ENCODE measurements around the gene FAM210B.
"Not testable (repeated sequence)": the region's sequence is repeated elsewhere in the genome, so short reads cannot be mapped to it uniquely, and the experiment has no call there.

FAM210B gene

GRCh38 chr20:56395166-56395565 lies 36.4 kb downstream of the FAM210B start:
- H3K4me2 ChIP-seq (ENCODE audit: low read length): no peak overlapping the region
- no peak overlapping the region for H3K9ac ChIP-seq (ENCODE audit: low read depth, low read length)
- peaks cover 47% of the 10 kb centered on the region for H3K36me3 ChIP-seq (ENCODE audit: insufficient read depth, low read length)
- H3K9me3 ChIP-seq (replicated peaks; ENCODE audit: low read length): no peaks in the 10 kb centered on the region
- H3K27me3 ChIP-seq (ENCODE audit: control insufficient read depth, insufficient read depth, low read length): no peaks in the 10 kb centered on the region
- H3K4me1 ChIP-seq (ENCODE audit: control insufficient read depth, insufficient read depth, low read length): peaks cover 18% of the 10 kb centered on the region
- no peak overlapping the region for H3K4me3 ChIP-seq (ENCODE audit: low read length)

- Histone ChIP-seq H3K9me3 (replicated peaks; ENCODE audit: low read length) (no peaks in the 10 kb centered on the region), H3K27me3 (ENCODE audit: control insufficient read depth, insufficient read depth, low read length) (no peaks in the 10 kb centered on the region)
These were observed 41.3 kb downstream of the FAM210B start for GRCh38 chr20:56400001-56400640.

GRCh38 chr20:56403465-56403864 lies 44.7 kb downstream of the FAM210B start:
- H3K36me3 ChIP-seq (ENCODE audit: insufficient read depth, low read length): peaks cover 70% of the 10 kb centered on the region
- H3K4me3 ChIP-seq (ENCODE audit: low read length): no peak overlapping the region
- H3K9me3 ChIP-seq (replicated peaks; ENCODE audit: low read length): no peaks in the 10 kb centered on the region
- H3K4me1 ChIP-seq (ENCODE audit: control insufficient read depth, insufficient read depth, low read length): no peaks in the 10 kb centered on the region
- no peak overlapping the region for H3K4me2 ChIP-seq (ENCODE audit: low read length)
- no peaks in the 10 kb centered on the region for H3K27me3 ChIP-seq (ENCODE audit: control insufficient read depth, insufficient read depth, low read length)
- H3K9ac ChIP-seq (ENCODE audit: low read depth, low read length): no peak overlapping the region

More at GRCh38 chr20:56400001-56400640, 41.3 kb downstream of the FAM210B start:
- Histone ChIP-seq H3K4me1 (ENCODE audit: control insufficient read depth, insufficient read depth, low read length) (no peaks in the 10 kb centered on the region), H3K4me2 (ENCODE audit: low read length) (no peak overlapping the region), H3K9ac (ENCODE audit: low read depth, low read length) (no peak overlapping the region), H3K4me3 (ENCODE audit: low read length) (no peak overlapping the region), H3K36me3 (ENCODE audit: insufficient read depth, low read length) (peaks cover 80% of the 10 kb centered on the region)

GRCh38 chr20:56405356-56405755 lies 46.6 kb downstream of the FAM210B start:
- not testable (repeated sequence) for H3K4me2 ChIP-seq (ENCODE audit: low read length); H3K4me3 ChIP-seq (ENCODE audit: low read length); H3K27me3 ChIP-seq (ENCODE audit: control insufficient read depth, insufficient read depth, low read length); H3K9ac ChIP-seq (ENCODE audit: low read depth, low read length); H3K9me3 ChIP-seq (replicated peaks; ENCODE audit: low read length); H3K4me1 ChIP-seq (ENCODE audit: control insufficient read depth, insufficient read depth, low read length)
- H3K36me3 ChIP-seq (ENCODE audit: insufficient read depth, low read length): peaks cover 56% of the 10 kb centered on the region

GRCh38 chr20:56406910-56407309 lies 48.1 kb downstream of the FAM210B start:
- no peaks in the 10 kb centered on the region for H3K27me3 ChIP-seq (ENCODE audit: control insufficient read depth, insufficient read depth, low read length)
- H3K36me3 ChIP-seq (ENCODE audit: insufficient read depth, low read length): peaks cover 43% of the 10 kb centered on the region
- H3K4me3 ChIP-seq (ENCODE audit: low read length): no peak overlapping the region
- H3K9ac ChIP-seq (ENCODE audit: low read depth, low read length): no peak overlapping the region
- no peaks in the 10 kb centered on the region for H3K9me3 ChIP-seq (replicated peaks; ENCODE audit: low read length)
- no peak overlapping the region for H3K4me2 ChIP-seq (ENCODE audit: low read length)
- no peaks in the 10 kb centered on the region for H3K4me1 ChIP-seq (ENCODE audit: control insufficient read depth, insufficient read depth, low read length)

GRCh38 chr20:56409521-56409920 lies 50.7 kb downstream of the FAM210B start:
- H3K36me3 ChIP-seq (ENCODE audit: insufficient read depth, low read length): peaks cover 25% of the 10 kb centered on the region
- no peak overlapping the region for H3K4me3 ChIP-seq (ENCODE audit: low read length)
- no peak overlapping the region for H3K4me2 ChIP-seq (ENCODE audit: low read length)
- H3K27me3 ChIP-seq (ENCODE audit: control insufficient read depth, insufficient read depth, low read length): no peaks in the 10 kb centered on the region
- no peaks in the 10 kb centered on the region for H3K9me3 ChIP-seq (replicated peaks; ENCODE audit: low read length)
- H3K4me1 ChIP-seq (ENCODE audit: control insufficient read depth, insufficient read depth, low read length): peaks cover 3% of the 10 kb centered on the region
- H3K9ac ChIP-seq (ENCODE audit: low read depth, low read length): no peak overlapping the region

GRCh38 chr20:56409956-56410355 lies 51.2 kb downstream of the FAM210B start:
- Histone ChIP-seq H3K4me2 (ENCODE audit: low read length) (no peak overlapping the region), H3K27me3 (ENCODE audit: control insufficient read depth, insufficient read depth, low read length) (no peaks in the 10 kb centered on the region), H3K4me3 (ENCODE audit: low read length) (no peak overlapping the region), H3K4me1 (ENCODE audit: control insufficient read depth, insufficient read depth, low read length) (peaks cover 7% of the 10 kb centered on the region), H3K9ac (ENCODE audit: low read depth, low read length) (no peak overlapping the region), H3K36me3 (ENCODE audit: insufficient read depth, low read length) (peaks cover 25% of the 10 kb centered on the region), H3K9me3 (replicated peaks; ENCODE audit: low read length) (no peaks in the 10 kb centered on the region)

GRCh38 chr20:56411287-56411686 lies 52.5 kb downstream of the FAM210B start:
- H3K9ac ChIP-seq (ENCODE audit: low read depth, low read length); H3K4me2 ChIP-seq (ENCODE audit: low read length); H3K4me3 ChIP-seq (ENCODE audit: low read length); H3K27me3 ChIP-seq (ENCODE audit: control insufficient read depth, insufficient read depth, low read length); H3K9me3 ChIP-seq (replicated peaks; ENCODE audit: low read length): not testable (repeated sequence)
- Histone ChIP-seq H3K4me1 (ENCODE audit: control insufficient read depth, insufficient read depth, low read length) (peaks cover 14% of the 10 kb centered on the region), H3K36me3 (ENCODE audit: insufficient read depth, low read length) (peaks cover 14% of the 10 kb centered on the region)

GRCh38 chr20:56411759-56412472 lies 53.1 kb downstream of the FAM210B start, which contains the start of gene CASS4:
Gene CASS4 (plus strand): TSS chr20:56412260. CDS start chr20:56412459, 199 bp downstream.
- H3K9ac ChIP-seq (ENCODE audit: low read depth, low read length): no peak within 1 kb of the TSS
- no peak within 1 kb of the TSS for H3K4me3 ChIP-seq (ENCODE audit: low read length)
- peaks cover 14% of the 10 kb centered on the region for H3K4me1 ChIP-seq (ENCODE audit: control insufficient read depth, insufficient read depth, low read length)
- H3K9me3 ChIP-seq (replicated peaks; ENCODE audit: low read length): no peaks in the 10 kb centered on the region
- H3K27me3 ChIP-seq (ENCODE audit: control insufficient read depth, insufficient read depth, low read length): no peaks in the 10 kb centered on the region
- peaks cover 13% of the 10 kb centered on the region for H3K36me3 ChIP-seq (ENCODE audit: insufficient read depth, low read length)
- H3K4me2 ChIP-seq (ENCODE audit: low read length): no peak within 1 kb of the TSS

GRCh38 chr20:56412473-56412790 lies 53.7 kb downstream of the FAM210B start:
- Histone ChIP-seq H3K9me3 (replicated peaks; ENCODE audit: low read length) (no peaks in the 10 kb centered on the region), H3K9ac (ENCODE audit: low read depth, low read length) (no peak overlapping the region), H3K4me1 (ENCODE audit: control insufficient read depth, insufficient read depth, low read length) (peaks cover 14% of the 10 kb centered on the region), H3K4me2 (ENCODE audit: low read length) (no peak overlapping the region), H3K27me3 (ENCODE audit: control insufficient read depth, insufficient read depth, low read length) (no peaks in the 10 kb centered on the region), H3K36me3 (ENCODE audit: insufficient read depth, low read length) (peaks cover 11% of the 10 kb centered on the region), H3K4me3 (ENCODE audit: low read length) (no peak overlapping the region)

- H3K27me3 ChIP-seq (ENCODE audit: control insufficient read depth, insufficient read depth, low read length): no peaks in the 10 kb centered on the region
- no peak overlapping the region for H3K9ac ChIP-seq (ENCODE audit: low read depth, low read length)
- no peak overlapping the region for H3K4me3 ChIP-seq (ENCODE audit: low read length)
- peaks cover 6% of the 10 kb centered on the region for H3K36me3 ChIP-seq (ENCODE audit: insufficient read depth, low read length)
- H3K4me2 ChIP-seq (ENCODE audit: low read length): no peak overlapping the region
- H3K9me3 ChIP-seq (replicated peaks; ENCODE audit: low read length): no peaks in the 10 kb centered on the region
- peaks cover 19% of the 10 kb centered on the region for H3K4me1 ChIP-seq (ENCODE audit: control insufficient read depth, insufficient read depth, low read length)
These were observed 54.2 kb downstream of the FAM210B start for GRCh38 chr20:56412949-56413348.

Data from skeletal muscle satellite cell (primary cell).